GM21529 (cell line): ENCODE data around the gene YBEY.
"Not testable (repeated sequence)": the region's sequence is repeated elsewhere in the genome, so short reads cannot be mapped to it uniquely, and the experiment has no call there.

Experiments
- ATAC-seq: cut with Tn5 transposase; IDR thresholded peaks from one replicate; pipeline ENCODE4 v1.9.1; 2021; ENCODE audit not compliant: unreplicated experiment

Gene YBEY

DNA sequence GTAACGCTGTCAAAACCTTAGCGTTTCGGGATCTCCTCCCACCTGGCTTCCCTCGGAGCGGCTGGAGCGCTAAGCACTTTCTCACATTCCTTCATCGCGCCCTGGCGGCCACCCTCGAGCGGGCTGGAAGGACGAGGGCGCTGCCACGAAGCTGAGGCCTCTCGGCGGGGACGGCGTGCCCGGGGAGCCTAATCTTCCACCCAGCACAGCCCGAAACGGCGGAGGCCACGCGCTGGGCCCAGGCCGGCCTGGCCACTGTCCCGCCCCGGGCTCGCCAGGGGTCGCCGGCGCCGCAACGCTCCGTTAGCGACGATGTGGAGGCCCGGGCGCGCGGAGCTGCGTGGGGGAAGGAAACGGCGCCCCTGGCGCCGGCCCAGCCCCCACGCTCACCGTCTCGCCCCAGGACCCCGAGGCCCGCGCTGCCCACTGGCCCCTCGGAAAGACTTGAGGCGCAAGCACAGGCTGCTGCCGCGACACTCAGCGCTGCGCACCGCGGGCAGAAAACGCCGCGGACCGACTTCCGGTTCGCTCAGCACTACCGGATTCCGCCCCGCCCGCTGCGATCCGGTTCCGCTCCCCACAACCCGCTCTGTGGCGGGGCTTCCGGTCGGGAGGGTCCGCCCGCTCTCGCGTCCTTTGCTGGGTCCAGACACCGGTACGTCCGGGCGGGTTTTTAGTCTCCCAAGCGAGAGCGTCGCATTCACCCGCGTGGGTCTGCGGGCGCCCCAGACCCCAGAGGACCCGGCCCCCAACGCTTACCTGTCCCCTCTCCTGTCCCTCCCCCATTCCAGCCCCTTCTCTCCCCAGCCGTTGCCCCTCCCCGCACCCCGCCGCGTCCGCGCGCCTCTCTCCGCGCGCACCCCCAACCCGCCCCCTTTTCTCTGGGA is at the start of gene YBEY:
YBEY (plus strand) TSS at position 582 of the 887 bp plus-strand sequence. CDS start 572 bp downstream, outside the sequence.
- ATAC-seq = peak; percentile 87

GRCh38 chr21:46237474-46237873 is 48.7 kb upstream of the YBEY start:
- no peak for ATAC-seq

GRCh38 chr21:46239817-46240325 is 46.3 kb upstream of the YBEY start:
- ATAC-seq = no peak

DNA sequence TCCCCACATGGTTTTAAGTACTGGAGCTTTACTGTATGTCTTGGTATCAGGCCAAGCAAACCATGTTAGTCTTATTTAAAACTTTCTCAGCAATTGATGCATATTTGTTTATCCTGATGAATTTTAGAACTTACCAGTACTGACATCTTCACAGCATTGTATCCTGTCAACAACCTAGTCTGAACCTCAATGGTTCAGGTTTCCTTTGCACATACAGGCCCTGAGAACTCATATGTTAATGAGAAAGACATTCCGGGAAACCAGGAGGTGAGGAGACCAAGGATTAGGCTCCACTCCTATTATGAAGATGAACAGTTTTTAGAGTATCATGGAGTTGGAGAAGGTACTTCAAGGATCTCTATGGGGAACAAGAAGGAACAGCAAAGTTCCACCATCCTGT is 44.6 kb upstream of the YBEY start:
- ATAC-seq = not testable (repeated sequence)

GRCh38 chr21:46243325-46243724 is 42.8 kb upstream of the YBEY start:
- no peak for ATAC-seq

GRCh38 chr21:46243960-46244361 is 42.2 kb upstream of the YBEY start:
- ATAC-seq = no peak

DNA sequence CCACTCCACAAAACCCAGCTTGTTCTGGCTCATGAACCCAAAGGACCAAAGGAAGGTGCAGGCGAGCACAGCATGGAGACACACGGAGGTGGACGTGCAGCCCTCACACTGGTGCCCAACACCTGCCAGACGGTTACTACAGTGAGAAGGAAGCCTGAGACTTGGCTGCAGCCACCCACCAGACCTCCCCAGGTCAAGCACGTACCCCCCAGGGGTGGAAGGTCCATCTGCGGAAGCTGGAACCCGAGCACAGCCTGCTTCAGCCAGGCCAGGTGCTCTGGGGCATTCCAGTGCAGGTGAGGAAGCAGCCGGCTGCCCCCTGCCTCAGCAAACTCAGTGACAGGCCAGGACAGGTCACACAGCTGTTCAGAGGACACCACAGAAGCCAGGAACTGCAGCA is 41.5 kb upstream of the YBEY start:
- ATAC-seq = no peak

DNA sequence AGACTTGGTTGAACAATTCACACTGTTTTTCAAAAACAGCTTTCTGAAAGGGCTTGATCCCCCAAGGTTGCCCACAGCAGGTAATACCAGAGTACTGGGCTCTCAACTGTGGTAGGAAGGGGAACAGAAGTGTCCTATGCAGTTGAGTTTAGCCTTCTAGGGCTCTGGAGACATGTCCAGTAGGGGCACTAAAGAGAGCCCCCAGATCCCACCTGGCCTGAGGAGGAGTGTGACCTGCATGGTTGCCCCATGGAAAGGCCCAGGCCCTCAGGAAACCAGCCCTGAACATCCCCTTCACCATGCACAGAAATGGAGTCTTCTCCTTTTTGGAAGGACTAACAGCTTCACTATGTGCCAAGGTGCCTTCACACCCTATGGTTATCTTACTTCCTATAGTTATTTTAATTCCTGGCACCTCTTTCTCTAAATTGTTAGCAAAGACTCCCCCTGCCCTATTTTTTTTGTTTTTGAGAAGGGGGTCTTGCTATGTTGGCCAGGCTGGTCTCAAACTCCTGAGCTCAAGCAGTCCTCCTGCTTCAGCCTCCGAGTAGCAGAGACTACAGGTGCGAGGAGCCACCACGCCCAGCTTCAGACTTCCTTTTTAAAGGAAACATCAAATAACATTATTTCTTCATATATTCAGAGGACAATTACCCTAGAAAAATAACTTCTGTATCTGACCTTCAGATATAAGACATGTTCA is 40.8 kb upstream of the YBEY start:
- no peak for ATAC-seq

DNA sequence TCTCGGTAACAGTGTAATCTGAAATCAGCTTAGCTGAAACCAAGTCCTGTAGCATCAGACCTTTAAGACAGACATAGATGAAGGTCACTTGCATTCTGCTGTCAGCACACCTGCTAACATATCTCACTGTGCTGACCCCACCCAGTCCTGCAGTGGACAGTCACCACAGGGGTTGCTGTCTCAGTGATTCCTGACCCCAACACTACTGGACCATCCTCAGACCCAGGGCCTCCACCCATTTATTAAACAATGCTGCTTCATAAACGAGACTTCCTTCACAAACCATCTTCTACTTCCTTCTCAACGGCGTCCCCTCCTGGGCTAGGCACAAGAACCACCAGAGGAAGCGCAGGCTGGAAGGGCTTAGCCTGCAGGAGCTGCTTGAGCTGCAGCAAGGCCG is 39.8 kb upstream of the YBEY start:
- ATAC-seq = no peak

DNA sequence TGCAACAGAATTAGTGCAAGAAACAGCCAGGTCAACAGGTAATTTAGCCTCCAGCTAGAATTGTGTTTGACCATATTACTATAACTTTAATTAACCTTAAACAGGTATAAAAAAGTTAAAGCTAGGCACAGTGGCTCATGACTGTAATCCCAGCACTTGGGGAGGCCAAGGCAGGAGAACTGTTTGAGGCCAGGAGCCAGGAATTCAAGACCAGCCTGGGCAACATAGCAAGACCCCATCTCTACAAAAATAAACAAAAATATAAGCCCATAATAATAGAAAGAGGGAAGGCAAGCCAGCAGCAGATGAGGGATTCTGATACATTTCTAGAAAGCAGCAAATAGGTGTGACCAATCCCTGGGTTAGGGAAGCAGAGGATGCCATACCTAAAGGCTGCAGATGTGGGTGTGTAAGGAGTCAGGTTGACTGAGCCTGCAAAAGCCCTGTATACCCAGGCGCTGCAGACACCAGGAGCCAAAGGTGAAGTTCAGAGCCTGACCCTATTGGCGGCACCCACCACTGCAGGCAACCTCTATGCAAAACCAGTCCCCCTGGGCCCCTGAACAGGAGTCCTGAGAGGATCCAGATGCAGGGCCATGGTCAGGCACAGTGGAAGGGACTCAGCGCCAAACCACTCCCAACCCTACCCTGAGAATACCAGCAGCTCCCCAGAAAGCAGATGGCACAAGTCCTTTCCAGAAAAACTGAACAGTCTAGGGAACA is 38.3 kb upstream of the YBEY start:
- no peak for ATAC-seq

DNA sequence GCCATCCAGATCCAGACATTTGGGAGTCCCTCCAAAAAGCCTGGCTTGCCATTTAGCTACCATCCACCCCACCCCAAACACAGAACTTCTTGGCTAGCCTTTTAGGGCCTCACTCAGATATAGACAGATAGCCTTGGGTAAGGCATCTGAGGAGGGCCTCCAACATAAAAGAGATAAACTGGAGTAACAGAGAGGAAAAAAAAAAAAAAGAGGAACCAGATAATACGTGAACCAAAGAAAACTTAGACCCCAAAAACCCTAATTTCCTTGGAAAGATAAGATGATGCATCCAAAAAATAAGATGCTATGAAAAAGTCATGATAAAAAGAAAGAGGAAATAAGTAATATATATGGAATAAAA is 37.7 kb upstream of the YBEY start:
- ATAC-seq = no peak

DNA sequence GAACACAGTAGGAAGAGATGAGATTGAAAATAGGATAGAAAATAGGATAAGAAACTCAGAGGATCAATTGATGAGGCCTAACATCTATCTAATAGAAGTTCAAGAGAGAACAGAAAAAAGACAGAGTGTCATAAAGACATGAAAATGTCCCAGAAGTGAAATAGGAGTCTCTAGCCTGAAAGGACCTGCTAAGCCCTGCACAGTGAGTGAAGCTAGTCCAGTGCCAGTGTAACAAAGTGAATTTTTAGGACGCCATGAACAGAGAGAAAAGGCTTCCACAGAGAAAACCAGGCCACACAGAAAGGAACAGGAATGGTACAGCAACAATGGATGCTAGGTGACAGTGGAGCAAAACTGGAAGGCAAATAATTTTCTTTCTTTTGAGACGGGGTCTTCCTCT is 37.3 kb upstream of the YBEY start:
- ATAC-seq = no peak

DNA sequence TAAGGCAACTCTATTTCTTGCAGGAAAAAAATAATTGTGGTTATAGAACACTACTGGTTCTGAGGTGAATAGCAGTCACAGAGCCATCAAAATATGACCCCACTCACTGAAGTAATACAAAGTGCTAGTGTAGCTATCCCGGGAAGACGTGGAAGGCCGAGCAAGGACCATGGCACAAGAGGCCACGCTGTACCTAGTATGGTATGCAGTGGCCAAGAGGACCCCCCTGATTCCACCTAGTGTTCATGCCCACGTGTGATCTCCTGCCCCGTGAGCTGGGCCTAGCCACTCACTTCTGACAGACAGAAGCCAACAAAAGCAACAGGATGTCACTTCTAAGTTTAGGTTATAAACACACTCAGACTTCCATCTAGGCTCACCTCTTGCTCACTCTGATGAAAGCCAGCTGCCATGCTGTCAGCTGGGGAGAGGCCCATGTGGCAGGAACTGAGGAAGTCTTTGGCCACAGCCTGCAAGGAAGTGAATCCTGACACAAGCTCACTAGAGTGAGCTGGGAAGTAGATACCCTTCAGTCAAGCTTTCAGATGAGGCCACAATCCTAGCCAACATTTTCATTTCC is 35.9 kb upstream of the YBEY start:
- no peak for ATAC-seq

DNA sequence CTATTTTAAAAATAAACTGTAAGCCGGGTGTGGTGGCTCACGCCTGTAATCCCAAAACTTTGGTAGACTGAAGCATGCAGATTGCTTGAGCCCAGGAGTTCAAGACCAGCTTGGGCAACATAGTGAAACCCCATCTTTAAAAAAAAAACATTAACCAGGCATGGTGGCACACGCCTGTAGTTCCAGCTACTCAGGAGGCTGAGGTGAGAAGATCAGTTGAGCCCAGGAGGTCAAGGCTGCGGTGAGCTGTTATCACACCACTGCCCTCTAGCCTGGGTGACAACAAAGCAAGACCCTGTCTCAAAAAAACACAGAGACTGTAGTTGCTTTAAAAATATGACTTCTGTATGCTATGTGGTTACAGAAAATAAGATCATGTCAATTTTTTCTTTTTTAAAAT is 33.3 kb upstream of the YBEY start:
- no peak for ATAC-seq

DNA sequence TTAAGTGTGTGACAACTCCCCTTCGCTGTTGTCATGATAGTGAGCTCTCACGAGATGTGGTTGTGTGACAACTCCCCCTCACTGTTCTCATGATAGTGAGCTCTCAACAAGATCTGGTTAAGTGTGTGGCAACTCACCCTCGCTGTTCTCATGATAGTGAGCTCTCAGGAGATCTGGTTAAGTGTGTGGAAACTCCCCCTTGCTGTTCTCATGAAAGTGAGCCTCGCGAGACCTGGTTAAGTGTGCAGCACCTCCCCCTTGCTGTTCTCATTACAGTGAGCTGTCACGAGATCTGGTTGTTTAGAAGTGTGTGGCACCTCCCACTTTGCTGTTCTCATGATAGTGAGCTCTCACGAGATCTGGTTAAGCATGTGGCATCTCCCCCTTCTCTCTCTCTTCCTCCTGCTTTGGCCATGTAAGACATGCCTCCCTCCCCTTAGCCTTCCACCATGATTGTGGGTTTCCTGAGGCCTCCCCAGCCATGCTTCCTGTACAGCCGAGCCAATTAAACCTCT is 32.5 kb upstream of the YBEY start:
- ATAC-seq = peak; percentile 62

DNA sequence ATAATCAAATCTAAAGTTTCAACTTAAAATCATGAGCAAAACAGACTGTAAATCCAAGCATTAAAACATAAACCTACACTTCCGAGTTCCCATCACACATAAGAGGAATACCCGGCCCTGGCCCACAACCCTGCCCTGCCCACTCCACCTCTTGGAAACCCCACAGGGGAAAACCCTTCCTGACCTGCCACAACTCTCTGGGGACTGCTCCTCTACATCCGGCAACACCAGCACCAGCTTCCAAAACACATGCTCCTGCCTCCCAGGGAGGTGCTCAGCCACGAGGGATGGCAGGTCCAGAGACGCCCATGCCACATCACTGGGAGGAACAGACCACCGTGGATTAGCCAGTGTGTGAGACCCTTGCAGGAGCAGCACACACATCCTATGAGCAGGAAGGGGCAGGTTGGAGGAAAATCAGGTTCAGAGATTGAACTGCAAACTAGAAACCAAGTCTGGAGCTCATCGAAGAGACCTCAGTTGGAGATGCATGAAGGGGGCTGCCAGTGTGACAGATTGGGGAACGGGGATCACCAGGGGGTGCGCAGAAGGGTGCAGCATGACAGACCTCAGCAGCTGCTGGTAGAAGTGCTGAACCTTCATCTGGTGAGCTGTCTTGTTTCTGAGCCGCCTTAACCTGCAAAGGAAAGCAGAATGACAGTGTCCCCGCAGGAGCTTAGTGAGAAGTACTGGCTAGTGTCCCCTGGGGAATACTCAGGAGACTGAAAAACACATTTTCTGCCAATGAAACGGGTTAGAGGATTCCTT is 31.8 kb upstream of the YBEY start:
- ATAC-seq = no peak

DNA sequence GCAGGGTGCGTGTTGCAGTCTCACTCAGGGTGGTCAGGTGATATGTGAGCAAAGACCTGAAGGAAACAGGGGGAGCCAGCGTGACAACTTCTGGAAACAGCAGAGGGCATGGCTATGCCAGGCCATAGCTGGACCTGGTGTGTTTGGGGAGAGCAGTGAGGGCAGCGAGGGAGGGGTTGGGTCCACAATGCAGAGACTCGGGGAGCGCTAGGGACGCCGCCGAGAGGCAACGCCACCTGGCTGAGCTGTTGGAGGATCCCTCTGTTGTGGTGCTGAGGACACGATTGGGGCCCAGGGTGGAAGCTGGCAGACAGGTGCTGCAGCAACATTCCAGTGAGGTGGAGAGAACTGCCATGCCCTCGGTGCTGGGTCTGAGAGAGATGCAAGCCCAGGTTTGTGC is 31.0 kb upstream of the YBEY start:
- no peak for ATAC-seq

DNA sequence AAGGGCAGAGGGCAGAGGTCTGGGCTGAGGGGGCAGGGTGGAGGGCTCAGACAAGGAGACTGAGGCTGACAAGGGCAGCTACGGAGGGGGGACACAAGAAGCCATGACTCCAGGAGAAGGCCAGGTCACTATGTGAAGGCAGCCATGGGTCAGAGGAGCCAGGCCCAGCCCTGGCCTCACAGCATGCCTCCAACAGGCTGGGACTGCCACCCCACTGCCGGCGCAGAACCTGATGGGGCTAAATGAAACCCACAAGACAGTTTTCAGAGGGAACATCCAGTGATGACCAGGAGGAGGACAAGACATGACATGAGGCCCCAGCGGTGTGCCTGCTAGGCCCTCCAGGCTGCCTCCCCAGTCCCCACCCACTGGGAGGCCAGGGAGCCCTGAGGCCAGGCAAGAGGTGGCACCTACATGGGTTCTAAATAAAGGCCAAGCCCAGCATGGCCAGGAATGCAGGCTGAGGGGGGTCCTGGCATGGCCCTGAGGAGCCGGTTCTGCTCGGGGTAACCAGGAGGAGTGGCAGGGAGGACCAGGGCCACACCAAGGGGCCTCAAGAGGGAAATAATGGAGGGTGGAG is 30.3 kb upstream of the YBEY start:
- ATAC-seq = no peak

DNA sequence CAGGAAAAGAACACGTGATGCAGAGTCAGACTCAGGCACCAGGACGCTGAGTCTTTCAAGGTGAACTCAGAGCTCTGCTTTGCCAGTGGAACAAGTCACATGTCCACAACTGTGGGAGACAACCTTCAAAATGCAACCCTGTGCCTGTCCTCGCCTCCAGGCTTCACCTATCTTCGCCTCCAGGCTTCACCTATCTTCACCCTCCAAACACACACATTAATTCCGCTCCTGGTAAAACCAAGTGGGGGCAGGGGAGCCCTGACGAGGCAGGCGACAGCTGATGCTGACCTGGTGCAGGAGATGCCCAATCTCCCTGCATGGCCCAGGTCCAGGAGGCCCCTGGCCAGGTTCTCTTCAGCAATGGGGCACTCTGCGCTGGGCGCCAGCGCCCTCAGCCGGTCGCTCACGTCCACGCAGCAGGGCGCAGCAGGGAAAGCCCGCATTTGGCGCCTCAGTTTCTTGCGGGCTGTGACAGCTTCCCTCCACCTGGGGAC is 29.6 kb upstream of the YBEY start:
- no peak for ATAC-seq
